Suprapubic skin (tissue), 4 donors: ENCODE measurements around the gene AKR1A1.

Source experiments
- EP300 ChIP-seq: sonication (generic); formaldehyde crosslinking; IDR thresholded peaks from one replicate; pipeline ENCODE4 v1.6.1; 2017; ENCODE audit warnings: antibody characterized with exemption
- POLR2A ChIP-seq, 2 donors: fragments of 450-650 bp; IDR thresholded peaks; one replicate each; pipeline ENCODE4 v1.6.1; 2017; ENCODE audit warnings: antibody characterized with exemption in 2 of 2, mild to moderate bottlenecking in 2 of 2, moderate library complexity in 2 of 2
- POLR2AphosphoS5 ChIP-seq, 3 donors: sonication (generic); formaldehyde crosslinking; IDR thresholded peaks; one replicate each; pipeline ENCODE4 v1.6.1; 2017; ENCODE audit warnings: antibody characterized with exemption in 3 of 3
- TF ChIP-seq, protein P1 (sequence below), 2 donors: fragments of 200-600 bp in 1 of 2; fragments of 450-650 bp in 1 of 2; sonication (generic) in 1 of 2; IDR thresholded peaks; one replicate each; pipeline ENCODE4 v1.5.1; 2016 to 2019; ENCODE audit warnings: antibody characterized with exemption in 2 of 2, mild to moderate bottlenecking in 1 of 2, moderate library complexity in 1 of 2

- TF ChIP-seq, protein P1, sequence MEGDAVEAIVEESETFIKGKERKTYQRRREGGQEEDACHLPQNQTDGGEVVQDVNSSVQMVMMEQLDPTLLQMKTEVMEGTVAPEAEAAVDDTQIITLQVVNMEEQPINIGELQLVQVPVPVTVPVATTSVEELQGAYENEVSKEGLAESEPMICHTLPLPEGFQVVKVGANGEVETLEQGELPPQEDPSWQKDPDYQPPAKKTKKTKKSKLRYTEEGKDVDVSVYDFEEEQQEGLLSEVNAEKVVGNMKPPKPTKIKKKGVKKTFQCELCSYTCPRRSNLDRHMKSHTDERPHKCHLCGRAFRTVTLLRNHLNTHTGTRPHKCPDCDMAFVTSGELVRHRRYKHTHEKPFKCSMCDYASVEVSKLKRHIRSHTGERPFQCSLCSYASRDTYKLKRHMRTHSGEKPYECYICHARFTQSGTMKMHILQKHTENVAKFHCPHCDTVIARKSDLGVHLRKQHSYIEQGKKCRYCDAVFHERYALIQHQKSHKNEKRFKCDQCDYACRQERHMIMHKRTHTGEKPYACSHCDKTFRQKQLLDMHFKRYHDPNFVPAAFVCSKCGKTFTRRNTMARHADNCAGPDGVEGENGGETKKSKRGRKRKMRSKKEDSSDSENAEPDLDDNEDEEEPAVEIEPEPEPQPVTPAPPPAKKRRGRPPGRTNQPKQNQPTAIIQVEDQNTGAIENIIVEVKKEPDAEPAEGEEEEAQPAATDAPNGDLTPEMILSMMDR (IDR thresholded peaks at IDR 0.05): no peak
- no peak for TF ChIP-seq POLR2AphosphoS5 (IDR thresholded peaks at IDR 0.05)
- no peak for TF ChIP-seq POLR2A (IDR thresholded peaks at IDR 0.05)
- no peak for TF ChIP-seq EP300
Measured at GRCh38 chr1:45531873-45532272, 18.8 kb upstream of the AKR1A1 start.
